ENCODE measurements around the gene CDK19.
A peak's percentile ranks its signal among the peaks of the same experiment; 100 is the strongest.
"Not testable (repeated sequence)": the region's sequence is repeated elsewhere in the genome, so short reads cannot be mapped to it uniquely, and the experiment has no call there.

CDK19 gene
- total RNA-seq, result 17.2 to 30.0 (median 23.9) reads per million in 4 donors

- DNase-seq, result peak; percentile 97 to 99 (median 97)
Observed at GRCh38 chr6:110815411-110816409, at the start of gene CDK19. TSS of gene CDK19 (minus strand) at chr6:110815469. CDS start at chr6:110815136, 333 bp downstream.

DNA sequence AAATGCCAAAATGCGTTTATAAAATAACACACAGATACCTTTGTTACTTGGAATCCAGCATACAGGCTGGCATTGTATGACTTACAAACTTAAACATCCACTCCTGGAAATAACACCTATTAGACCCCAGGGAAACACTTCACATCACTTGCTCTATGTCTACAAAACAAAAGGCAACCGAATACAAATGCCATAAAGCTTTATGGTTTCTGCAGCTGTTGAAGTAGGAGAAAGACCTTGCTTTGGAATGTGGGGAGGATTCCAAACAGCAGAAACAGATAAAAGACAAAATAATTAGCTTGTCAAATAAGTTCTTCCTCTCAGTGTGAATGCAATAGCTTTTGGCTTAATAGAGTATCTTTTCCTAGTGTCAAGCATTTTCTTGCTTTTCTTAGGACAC lies 49.6 kb upstream of the CDK19 start:
- no peak for DNase-seq

- DNase-seq, result no peak
Observed at GRCh38 chr6:110859335-110859792, 44.1 kb upstream of the CDK19 start.

DNA sequence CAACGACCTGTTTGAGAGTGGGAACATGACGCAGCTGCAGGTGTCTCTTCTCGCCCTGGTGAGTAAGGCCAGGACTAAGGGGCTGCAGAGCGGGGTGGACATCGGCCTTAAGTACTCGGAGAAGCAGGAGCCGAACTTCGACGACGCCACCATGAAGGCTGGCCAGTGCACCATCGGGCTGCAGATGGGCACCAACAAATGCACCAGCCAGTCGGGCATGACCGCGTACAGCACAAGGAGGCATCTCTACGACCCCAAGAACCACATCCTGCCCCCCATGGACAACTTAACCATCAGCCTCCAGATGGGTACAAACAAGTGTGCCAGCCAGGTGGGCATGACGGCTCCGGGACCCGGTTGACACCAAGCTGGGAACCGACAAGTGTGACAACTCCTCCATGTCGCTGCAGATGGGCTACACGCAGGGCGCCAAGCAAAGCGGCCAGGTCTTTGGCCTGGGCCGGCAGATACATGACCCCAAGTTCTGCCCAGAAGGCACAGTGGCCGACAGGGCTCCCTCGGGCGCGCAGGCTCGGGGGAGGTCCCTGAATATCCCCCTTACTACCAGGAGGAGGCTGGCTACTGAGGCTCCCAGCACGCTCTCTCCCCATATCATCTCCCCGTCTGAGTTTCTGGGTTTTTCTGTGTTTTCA lies 43.4 kb upstream of the CDK19 start:
- DNase-seq, result no peak

- no peak for DNase-seq
Observed at GRCh38 chr6:110858016-110858415, 42.7 kb upstream of the CDK19 start.

DNA sequence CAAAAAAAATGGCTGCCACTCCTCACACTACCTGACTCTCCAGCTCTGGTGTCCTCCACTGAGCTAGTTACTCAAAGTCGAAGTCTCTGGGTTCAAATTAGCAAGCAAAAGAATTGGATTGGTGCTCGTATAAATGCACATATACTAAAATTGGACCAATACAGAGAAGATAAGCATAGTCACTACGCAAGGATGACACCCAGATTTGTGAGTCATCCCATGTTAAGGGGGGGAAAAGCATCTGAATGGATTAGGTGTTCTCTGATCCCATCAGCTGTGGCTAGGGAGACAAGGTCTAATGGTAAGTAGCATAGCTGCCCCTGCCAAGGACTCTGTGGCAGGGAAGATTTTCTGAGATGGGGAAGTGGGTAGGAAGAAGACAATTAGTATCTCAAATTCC lies 41.0 kb upstream of the CDK19 start:
- no peak for DNase-seq

GRCh38 chr6:110853754-110854477 lies 38.6 kb upstream of the CDK19 start:
- no peak for DNase-seq

GRCh38 chr6:110852773-110853172 lies 37.5 kb upstream of the CDK19 start:
- DNase-seq, result no peak

GRCh38 chr6:110849781-110850180 lies 34.5 kb upstream of the CDK19 start:
- DNase-seq, result no peak

- DNase-seq, result no peak
Observed at GRCh38 chr6:110841266-110841665, 26.0 kb upstream of the CDK19 start.

- not testable (repeated sequence) for DNase-seq
Observed at GRCh38 chr6:110835751-110836150, 20.5 kb upstream of the CDK19 start.

DNA sequence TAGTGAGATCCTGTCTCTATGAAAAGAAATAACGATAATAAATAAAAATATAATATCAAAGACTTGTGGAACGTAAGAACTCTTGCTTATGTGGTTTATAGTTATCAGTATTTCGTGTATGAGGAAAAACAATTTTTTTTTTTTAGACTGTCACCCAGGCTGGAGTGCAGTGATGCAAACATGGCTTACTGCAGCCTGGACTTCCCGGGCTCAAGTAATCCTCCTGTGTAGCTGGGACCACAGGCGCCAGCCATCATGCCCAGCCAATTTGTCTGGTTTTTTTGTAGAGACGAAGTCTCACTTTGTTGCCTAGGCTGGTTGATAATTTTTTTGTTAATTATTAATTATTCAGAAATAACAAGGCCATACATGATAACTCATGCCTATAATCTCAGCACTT lies 18.6 kb upstream of the CDK19 start:
- DNase-seq, result no peak

- no peak for DNase-seq
Observed at GRCh38 chr6:110831405-110831804, 16.1 kb upstream of the CDK19 start.

GRCh38 chr6:110828396-110828795 lies 13.1 kb upstream of the CDK19 start:
- DNase-seq, result no peak

- DNase-seq, result no peak
Observed at GRCh38 chr6:110826236-110827129, 11.2 kb upstream of the CDK19 start.

DNA sequence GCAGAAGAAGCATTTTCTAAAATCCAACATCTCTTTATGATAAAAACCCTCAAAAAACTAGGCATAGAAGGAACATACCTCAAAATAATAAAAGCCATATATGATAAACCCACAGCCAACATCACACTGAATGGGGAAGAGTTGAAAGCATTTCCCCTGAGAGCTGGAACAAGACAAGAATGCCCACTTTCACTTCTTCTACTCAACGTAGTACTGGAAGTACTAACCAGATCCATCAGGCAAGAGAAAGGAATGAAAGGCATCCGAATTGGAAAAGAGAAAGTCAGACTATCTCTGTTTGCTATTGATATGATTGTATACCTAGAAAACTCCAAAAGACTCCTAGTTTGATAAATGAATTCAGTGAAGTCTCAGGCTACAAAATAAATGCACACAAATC lies 7.9 kb upstream of the CDK19 start:
- no peak for DNase-seq

- DNase-seq, result no peak
Observed at GRCh38 chr6:110822249-110822648, 7.0 kb upstream of the CDK19 start.

DNA sequence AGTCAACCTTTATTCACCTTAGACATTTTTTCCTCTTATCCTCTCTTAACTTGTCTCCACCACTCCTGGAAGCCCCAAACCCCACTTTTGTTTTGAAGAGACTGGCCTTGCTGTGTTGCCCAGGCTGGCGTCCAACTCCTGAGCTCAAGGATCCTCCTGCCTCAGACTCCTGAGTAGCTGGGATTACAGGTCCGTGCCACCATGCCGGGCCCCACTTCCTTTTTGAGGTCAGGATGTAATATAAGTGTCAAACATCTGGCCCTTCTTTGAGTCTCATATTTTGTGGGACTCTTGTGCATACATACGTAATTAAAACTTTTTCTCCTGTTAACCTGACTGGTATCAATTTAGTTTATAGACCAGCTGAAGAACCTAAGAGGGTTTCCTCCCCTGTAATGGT lies 1.4 kb upstream of the CDK19 start:
- DNase-seq, result peak in 1 of 5 donors; percentile 32

GRCh38 chr6:110815015-110815410 lies 256 bp downstream of the CDK19 start:
- no peak for DNase-seq

DNA sequence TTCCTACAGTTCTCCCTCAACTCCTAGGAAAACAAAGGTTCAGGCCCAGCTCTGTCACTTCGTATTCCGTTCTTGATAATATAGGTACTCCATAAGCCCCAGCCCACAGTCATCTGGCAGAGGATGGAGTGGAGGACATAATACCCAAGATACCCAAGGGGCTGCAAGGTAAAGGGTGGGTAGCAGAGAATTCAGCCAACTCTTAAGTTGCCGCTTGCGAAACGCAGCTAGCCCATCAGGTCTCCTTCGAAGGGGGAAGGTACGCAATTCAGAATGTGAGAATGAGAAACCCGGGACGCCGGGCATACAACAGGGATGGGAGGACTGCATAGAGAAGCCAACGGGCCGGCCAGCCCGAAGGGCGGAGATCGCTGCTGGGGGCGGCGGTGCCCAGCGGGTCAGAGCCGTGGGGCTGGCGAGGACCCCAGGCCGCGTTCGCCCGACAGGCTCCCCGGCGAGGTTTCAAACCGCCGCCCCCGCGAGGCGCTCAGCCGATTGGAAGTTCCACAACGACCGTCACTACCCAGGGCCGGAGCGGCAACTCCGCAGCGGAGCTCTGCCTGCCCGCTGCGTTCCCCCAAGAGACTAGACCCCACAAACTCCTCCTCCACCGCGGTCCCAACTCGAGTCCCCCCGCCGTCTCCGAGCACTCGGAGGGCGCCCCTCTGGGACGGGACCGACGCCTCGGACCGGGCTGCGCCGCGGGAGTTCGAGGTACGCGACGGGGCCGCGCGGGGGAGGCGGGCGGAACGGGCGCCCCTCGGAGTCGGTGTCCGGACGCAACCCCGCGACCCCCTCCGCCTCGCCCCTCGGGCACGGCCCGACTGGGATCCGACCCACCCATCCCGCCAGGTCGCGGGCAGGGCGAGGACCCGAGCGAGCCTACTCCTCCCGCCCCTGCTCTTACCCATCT lies 911 bp downstream of the CDK19 start:
- peak; percentile 25 to 52 (median 45) for DNase-seq

All from T-helper 1 cell (primary cell).